NT2/D1 (cell line): Measurements from ENCODE around the gene ATP1A1.

Experiments
- SUZ12 ChIP-seq: IDR thresholded peaks from 2 replicates; pipeline ENCODE4 v1.6.1; 2011; ENCODE audit not compliant: insufficient read length, insufficient read depth; ENCODE audit errors: extremely low read depth
- YY1 ChIP-seq: IDR thresholded peaks from 2 replicates; pipeline ENCODE4 v1.6.1; 2011; ENCODE audit not compliant: insufficient read length, insufficient read depth
- ZNF274 ChIP-seq: IDR thresholded peaks from 2 replicates; pipeline ENCODE4 v1.6.1; 2011; ENCODE audit warnings: mild to moderate bottlenecking, low read depth, low read length

GRCh38 chr1:116435806-116436610 lies 63.0 kb downstream of the ATP1A1 start:
- TF ChIP-seq SUZ12: no peak
- no peak for TF ChIP-seq YY1
- TF ChIP-seq ZNF274: no peak
